GM19035 (cell line): Measurements from ENCODE around the gene SMARCC2.
"Not testable (repeated sequence)": the region's sequence is repeated elsewhere in the genome, so short reads cannot be mapped to it uniquely, and the experiment has no call there.

Experiments used
- ATAC-seq: cut with Tn5 transposase; IDR thresholded peaks from one replicate; pipeline ENCODE4 v1.9.1; 2021; ENCODE audit not compliant: unreplicated experiment

SMARCC2 gene

DNA sequence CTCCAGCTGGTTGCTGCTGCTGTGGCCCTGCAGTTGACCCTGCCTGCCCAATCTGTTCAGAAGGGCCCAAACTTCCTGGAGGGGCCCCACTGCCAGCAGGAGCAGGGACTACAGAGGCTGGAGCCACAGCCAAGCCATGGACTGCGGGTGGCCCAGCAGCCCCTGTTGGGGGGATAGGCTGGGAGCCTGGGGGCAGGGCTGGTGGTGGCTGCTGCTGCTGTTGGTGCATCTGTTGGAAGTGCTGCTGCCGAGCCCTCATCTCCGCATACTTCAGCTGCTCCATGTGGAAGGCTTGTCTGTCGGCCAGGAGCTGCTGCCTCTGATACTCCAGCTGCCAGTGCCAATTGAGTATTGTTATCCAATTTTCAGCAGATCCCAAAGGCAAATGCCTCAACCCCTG is 23.9 kb downstream of the SMARCC2 start:
- no peak for ATAC-seq

DNA sequence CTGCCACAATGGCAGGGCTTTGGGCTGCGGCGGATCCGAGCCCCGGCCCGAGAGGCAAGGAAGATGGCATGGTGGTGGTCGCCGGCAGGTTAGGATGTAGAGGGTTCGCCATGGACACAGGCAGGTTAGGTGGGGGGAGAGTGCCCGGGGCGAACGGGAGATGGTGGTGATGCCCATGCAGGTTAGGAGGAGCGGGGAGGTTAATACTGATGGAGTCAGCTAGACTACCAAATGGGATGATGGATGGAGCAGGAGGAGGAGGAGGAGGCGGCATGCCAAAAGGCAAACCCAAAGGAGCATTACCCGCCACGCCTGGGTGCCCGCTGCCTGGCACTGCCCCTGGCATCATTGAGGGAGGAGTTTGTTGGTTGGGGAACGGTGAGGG is 24.9 kb downstream of the SMARCC2 start:
- ATAC-seq = no peak

DNA sequence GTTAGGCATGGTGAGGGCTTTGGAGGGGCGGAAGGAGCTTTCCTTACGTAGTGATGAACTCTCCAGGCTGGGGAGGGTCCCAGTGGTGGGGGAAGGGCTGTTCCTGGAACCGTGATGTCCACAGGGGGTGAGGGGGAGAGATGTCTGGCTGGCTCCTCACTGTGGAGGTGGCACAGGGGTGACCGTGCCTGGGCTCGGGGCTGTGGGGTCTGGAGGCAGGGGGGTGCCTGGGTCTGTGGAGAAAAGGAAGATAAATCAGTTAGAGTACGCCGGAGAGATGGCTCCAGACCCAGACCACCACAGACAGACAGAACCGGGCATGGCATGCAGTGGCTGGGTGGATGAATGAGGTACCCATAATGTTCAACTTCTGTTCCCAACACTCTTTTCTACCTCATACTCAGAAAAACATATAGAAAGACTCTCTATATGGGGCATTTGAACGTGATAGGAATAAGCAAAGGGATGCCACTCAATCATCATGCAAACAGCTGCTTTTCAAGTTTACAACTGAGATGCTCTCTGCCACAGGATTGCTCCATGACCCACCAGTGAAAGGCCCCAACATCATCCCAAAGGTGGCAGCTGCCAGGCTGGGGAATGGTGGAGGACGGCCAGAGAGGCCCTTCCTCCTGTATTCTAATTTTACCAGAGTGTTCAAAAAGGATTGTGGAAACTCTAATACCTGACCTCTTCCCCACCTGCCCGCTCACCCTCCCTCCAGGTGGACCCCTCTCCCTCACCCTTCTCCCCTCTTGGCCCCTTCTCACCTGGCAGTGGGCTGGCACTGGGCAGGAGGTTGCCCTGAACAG is 25.5 kb downstream of the SMARCC2 start:
- no peak for ATAC-seq

DNA sequence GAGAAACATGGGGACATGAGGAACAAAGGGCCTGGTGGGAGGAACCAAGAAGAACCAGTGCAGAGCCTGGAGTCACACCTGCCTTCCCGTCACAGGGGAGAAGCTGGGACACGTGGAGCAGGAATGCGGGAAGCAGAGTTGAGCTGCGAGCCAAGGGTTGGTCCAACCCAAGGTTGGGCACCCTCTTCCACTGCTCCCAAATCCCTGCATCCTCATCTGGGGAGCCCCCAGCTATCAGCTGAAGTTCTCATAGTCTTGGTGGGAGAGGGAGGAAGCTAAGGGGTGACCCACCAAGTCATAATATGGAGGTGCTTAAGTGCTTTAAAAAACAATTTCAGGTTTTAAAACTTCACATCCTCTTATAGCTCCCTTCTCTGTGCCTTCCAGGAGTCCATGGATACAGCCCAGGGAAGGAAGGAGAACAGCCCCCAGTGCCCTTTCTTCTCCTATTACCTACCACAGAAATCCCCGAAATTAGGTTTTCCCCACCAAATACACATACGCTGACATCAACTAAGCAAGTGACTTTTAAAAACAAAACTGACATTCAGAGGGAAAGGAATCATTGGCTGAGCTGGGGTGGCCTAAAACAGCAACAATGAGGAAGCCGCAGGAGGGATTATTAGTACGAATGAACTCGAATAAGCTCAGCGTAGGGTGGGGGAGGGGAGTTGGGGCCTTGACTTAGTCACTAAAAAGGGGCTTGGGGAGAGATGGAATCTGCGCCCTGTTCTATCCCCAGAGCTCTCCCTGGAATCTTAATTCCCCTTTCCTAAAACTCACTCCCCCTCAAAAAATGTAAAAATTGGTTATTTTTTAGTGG is 26.6 kb downstream of the SMARCC2 start:
- no peak for ATAC-seq

DNA sequence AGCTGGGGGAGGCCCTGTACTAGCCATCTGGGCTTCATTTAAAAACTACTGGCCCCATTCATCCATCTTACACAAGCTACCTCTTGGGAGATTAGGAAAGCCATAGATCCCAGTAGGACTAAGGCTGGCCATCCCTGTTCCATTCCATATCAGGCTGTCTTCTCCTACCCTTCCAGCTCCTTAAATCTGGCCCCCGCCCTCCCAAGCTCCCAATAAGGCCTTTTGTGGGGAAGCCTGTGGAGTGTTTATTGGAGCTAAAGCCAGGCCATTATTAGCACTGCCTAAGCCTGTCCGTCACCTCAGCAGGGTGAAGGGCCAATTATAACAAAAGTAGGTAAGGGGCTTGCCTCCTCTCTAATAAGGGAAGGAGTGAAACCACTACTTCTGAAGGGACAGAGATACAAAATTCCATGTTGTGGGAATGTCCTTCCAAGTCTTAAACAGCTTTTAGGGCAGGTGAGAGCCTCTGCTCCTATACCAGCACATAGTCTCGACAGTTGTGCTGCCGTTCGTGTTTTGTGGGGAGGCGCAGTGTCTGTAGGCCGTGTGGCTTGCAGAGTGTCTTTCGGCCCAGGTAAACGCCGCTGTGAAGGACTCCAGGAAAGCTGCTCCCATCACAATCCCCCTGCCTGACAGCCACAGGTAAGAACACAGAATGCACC is 27.5 kb downstream of the SMARCC2 start:
- ATAC-seq = no peak

DNA sequence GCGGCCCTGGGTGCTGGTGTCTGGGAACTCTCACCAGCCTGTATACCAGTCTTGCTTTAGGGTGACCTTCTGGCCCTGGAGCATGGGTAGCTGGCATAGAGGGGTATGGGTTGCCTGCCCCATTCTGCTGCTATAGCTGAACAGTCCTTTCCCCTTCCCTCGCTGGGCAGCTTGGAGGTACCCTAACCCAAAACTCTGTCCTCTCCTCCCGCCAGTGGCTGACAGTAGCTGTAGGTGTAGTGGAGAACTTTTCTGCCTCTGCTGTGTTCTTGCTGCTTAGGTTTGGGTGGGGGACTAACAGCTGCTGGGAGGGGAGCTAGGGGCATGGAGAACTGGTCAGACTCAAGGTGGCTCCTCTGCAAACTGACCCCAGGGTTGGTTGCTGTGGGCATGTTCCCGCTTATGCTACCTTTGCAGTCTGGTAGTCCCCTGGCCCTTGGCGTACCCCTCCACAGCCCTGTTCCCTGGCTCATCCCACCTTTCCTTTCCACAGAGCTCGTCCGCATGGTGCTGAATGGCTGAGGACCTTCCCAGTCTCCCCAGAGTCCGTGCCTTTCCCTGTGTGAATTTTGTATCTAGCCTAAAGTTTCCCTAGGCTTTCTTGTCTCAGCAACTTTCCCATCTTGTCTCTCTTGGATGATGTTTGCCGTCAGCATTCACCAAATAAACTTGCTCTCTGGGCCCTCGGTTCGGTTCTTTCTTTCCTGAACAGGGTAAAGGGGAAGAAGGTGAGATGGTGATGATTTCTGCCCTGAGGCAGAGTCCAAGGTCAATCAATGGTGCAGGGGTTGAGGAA is 28.2 kb downstream of the SMARCC2 start:
- ATAC-seq = no peak

DNA sequence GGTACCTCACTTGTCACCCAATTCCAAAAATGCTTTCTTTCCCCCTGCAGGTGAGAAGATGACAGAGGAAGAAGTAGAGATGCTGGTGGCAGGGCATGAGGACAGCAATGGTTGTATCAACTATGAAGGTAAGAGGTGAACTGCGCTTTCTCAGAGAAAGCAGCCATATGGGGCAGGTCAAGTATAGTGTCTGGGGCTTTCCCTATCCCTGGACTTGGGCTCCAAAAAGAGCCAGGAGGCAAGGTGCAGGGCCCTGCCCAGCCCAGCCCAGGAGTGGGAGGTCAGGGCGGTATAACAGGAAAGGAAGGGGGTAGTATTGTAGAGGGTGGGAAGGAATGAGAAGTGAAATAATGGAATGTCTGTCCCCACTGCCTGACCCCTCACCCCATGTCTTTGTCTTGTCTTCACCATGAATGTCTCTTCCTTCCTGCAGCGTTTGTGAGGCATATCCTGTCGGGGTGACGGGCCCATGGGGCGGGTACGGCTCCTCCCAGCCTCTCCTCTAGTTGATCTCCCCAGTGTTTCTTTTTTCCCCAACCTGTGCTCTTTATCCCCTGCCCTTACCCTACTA is 29.0 kb downstream of the SMARCC2 start:
- no peak for ATAC-seq

DNA sequence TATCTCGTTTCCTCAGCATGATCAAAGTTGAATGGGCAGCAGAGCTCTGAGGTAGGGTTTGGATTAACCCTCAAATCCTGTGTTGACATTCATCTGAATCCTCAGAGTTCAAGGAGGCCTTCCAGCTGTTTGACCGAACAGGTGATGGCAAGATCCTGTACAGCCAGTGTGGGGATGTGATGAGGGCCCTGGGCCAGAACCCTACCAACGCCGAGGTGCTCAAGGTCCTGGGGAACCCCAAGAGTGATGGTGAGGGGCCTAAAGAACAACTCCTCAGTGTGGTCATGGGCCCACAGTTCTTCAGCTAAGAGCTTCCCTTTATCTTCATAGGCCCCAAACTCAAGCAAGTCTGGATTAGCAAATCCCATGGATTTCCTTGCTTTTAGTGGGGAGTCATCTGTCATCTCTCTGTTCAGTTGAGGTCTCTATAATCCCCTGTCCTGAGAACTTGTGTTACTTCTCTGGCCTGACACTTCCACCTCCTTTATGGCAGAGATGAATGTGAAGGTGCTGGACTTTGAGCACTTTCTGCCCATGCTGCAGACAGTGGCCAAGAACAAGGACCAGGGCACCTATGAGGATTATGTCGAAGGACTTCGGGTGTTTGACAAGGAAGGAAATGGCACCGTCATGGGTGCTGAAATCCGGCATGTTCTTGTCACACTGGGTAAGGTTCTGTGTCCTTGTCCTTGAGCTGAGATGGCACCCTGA is 29.6 kb downstream of the SMARCC2 start:
- no peak for ATAC-seq

DNA sequence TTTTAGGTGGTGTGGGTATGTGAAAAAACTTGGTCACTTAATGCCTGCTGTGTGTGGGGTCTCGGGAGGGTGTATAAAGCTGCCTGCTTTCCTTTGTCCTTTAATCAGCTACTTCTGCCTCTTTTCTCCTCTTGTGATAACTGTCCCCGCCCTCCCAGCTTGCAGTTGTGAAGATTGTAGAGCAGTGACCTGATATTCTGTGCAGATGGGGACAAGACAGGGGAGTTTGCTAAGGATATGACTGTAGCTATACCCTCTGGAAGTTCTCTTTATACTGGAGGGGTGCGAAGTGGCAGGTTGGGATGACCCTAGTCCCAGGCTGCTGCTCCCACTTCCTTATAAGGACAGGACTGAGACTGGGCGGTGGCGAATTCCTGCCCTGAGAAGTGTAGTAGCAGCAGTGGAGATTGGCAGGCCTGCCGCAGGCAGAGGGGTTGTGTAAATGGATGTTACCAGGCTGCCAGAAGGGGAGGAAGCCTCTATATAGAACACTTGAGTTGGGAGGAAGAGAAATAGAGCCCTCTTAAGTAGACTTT is 30.3 kb downstream of the SMARCC2 start:
- no peak for ATAC-seq

DNA sequence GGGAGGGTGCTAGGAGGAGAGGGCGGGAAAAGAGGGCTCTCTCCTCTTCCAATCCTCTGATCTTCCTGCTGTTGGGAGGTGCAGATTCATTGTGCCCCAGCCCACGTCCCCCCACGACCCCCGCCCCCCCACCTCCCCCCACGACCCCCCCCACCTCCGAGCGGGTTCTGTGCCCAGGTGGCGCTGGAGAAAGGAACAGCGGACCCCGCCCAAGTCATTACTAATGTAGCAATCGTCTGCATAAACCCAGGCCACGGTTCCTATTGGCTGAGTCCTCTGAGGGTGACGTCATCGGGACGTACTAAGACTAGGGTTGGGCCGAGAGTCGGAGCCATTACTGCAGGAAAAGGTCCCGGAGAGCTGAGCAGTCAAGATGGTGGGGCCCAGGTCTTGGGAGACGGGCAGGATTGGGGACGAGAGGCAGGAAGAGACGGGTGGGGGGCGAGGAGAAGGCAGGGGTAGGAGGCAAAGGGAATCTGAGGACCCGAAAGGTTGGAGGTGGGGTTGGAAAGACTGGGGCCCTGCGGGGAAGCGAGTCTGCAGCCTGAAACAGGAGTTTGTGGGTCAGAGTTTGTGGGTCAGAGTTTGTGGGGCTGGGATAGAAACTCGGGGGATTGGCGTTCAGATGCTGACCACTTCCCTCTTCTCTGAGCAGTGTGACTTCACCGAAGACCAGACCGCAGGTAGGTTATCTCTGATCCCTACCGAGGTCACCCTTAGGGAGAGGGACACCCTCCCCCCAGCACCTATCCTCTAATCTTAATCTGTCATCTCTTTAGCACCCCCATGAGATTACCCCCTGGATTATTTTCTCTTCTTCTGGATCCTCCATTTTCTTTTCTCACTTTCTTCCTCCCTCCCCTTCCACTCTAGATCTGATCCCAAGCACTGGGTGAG is 31.0 kb downstream of the SMARCC2 start, which contains the start of gene MYL6:
MYL6 (plus strand) TSS at position 331 of the 897 bp plus-strand sequence; CDS start at position 374, 43 bp downstream.
- ATAC-seq = peak; percentile 81

DNA sequence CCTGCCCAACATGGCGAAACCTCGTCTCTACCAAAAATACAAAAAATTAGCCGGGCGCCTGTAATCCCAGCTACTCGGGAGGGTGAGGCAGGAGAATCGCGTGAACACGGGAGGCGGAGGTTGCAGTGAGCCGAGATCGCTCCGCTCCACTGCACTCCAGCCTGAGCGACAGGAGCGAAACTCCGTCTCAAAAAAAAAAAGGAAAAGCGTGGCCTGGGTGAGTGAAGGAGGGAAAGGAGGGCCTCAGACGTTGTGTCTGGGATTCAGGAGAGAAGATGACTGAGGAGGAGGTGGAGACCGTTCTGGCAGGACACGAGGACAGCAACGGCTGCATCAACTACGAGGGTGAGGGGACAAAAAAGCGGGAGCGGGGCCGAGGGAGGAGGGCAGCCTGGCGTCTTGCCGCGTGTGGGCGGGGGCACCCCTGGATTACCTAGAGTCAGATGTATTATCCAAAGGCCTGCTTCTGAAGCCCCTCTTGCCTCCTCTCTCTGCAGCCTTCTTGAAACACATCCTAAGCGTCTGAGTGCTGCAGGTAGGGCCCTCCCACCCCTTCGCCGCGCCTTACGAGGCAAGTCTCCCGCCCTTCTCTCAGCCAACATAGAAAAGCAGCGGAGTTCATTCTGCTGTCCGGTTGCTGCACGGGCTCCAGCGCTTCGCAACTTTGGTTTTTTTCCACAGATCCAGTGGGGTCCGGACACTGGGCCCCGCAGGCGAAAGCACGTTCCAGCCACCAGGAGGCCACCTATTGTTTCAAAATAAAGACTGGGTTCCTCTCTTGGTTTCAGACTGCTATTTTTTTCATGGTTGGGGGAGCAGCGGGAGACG is 31.9 kb downstream of the SMARCC2 start:
- peak; percentile 31 for ATAC-seq

DNA sequence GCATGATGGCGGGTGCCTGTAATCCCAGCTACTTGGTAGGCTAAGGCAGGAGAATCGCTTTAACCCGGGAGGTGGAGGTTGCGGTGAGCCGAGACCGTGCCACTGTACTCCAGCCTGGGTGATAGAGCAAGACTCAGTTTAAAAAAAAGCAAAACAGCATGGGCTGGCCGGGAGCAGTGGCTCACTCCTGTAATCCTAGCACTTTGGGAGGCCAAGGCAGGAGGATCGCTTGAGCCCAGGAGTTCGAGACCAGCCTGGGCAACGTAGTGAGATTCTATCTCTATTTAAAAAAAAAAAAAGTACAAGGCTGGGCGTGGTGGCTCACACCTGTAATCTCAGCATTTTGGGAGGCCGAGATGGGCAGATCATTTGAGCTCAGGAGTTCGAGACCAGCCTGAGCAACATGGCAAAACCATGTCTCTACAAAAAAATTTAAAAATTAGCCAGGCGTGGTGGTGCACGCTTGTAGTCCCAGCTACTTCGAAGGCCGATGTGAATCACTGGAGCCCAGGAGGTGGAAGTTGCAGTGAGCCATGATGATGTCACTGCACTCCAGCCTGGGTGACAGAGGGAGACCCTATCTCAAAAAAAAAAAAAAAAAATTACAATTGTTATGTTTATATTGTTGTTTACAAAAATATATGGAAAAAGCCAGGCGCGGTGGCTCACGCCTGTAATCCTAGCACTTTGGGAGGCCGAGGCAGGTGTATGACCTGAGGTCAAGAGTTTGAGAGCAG is 32.7 kb downstream of the SMARCC2 start:
- ATAC-seq = not testable (repeated sequence)

DNA sequence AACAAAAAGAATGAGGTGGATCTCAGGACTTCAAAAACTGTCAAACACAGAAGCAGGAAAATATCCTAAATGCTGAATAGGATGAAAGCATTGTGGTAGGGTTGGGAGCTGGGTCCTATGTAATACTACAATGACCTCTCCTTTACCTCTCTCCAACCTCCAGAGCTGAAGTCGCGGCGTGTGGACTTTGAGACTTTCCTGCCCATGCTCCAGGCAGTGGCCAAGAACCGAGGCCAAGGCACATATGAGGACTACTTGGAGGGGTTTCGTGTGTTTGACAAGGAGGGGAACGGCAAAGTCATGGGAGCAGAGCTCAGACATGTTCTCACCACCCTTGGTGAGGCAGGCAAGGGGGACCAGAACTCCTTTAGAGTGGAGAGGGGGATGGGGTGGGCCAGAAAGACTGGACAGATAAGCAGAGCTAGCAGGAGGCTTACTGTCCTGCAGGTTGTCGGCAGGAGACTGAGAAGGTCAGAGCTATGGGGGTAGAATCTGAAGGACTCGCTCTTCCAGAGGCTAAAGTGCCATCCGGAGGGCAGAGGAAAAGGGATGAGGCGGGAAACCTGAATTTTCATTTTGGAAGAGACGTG is 33.9 kb downstream of the SMARCC2 start:
- ATAC-seq = no peak

DNA sequence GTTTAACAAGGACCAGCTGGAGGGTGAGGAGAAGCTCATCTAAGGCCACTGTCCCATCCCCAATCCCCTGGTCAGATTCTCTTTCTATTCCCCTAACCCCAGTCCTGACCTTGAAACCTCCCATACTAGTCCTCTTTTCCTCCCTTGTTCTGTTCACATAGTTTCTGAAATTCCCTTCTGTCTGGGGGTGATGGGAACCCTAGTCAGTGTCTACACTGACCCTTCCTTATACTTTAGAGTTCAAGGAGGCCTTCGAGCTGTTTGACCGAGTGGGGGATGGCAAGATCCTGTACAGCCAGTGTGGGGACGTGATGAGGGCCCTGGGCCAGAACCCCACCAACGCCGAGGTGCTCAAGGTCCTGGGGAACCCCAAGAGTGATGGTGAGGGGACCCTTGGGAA is 34.5 kb downstream of the SMARCC2 start:
- no peak for ATAC-seq

DNA sequence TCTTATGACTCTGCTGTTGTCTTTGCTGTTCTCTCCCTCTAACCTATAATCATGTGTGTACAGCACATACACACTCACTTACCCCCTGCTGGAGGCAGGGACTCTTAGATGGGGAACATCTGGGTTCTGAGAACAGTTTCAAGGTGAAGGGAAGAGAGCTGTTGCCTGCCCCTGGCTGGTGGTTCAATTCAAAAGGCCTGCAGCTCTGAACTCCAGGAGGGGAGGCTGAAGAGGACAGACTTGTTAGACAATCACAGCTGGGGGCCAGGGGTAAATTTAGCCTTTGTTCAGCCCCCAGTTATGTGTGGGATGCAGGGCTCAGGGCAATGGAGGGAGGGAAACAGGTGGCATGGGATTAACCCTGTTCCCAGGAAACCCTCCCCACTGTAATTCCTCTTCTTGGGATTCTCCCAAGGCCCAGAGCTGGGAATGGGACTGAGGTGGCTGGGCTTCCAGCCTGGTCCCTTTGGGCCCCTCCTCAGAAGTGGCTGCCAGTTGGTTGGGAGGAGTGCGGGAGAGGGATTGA is 35.0 kb downstream of the SMARCC2 start:
- no peak for ATAC-seq

DNA sequence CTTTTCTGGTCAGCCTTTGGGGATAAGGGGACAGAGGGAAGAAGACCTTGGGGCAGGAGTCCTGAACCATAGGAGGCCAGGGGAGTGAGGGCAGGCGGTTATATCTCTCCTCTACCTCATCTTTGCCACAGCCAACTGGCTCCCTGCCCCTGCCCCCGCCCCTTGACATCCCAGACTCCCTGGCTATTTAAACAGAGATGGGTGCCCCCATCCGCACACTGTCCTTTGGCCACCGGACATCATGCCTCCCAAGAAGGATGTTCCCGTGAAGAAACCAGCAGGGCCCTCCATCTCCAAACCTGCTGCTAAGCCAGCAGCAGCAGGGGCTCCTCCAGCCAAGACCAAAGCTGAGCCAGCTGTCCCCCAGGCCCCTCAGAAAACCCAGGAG is 35.6 kb downstream of the SMARCC2 start:
- no peak for ATAC-seq
